Measurements from ENCODE around the gene KCNMB3.
"Not testable (repeated sequence)": the region's sequence is repeated elsewhere in the genome, so short reads cannot be mapped to it uniquely, and the experiment has no call there.

The KCNMB3 gene, protein sequence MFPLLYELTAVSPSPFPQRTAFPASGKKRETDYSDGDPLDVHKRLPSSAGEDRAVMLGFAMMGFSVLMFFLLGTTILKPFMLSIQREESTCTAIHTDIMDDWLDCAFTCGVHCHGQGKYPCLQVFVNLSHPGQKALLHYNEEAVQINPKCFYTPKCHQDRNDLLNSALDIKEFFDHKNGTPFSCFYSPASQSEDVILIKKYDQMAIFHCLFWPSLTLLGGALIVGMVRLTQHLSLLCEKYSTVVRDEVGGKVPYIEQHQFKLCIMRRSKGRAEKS

DNA sequence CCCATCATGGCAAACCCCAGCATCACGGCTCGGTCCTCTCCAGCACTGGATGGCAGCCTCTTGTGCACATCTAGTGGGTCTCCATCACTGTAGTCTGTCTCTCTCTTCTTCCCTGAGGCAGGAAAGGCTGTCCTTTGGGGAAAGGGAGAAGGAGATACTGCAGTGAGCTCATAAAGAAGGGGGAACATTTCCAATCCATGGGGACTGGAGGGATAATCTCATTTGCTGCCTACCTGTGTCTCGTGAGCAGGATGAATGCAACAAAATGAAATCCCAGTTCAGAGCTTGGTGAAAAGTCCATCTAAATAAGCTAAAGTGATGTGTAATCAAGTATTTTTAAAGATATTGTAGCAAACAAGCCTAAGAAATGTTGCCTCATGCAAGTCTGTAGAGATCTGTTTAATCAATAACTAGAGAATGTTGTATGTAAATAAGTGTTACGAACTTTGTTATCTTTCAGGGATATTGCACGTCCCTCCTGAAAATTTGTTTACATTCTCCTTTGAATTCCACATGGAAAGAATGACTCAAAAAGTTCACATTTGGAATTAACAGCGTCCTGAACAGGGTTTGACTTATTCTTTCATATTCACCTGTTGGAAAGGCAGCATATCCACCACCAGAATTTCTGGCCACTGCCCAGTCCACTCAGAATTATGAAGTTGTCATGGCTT is at the start of gene KCNMB3:
TSS of gene KCNMB3 (minus strand) at position 312 of the 674 bp plus-strand sequence. CDS start at position 188, 124 bp downstream.
- no peak for DNase-seq (ENCODE audit: low spot score)

DNA sequence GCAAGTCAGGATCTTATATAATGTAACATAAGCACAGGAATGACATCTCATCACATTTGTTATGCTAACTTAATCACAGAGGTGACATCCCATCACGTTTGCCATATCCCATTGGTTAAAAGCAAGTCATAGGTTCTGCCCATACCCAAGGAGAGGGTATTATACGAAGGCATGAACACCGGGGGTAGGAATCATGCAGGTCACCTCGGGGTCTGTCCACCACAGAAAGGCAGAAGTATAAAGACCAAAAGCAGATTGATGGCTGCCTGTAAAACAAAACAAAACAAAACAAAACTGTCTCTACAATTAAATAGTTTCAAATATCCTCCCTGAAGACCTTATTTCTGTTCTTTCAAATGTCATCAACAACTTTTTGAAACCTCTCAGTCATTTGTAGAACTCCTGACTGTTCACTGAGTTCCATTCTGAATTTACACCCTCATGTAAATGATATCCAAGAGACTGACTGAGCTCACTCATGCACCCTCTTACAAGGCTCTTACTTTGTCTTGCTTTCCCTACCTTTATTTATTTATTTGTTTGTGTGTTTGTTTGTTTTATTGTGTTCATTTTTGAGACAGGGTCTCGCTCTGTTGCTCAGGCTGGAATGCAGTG is 49.2 kb upstream of the KCNMB3 start:
- DNase-seq (ENCODE audit: low spot score) = no peak

DNA sequence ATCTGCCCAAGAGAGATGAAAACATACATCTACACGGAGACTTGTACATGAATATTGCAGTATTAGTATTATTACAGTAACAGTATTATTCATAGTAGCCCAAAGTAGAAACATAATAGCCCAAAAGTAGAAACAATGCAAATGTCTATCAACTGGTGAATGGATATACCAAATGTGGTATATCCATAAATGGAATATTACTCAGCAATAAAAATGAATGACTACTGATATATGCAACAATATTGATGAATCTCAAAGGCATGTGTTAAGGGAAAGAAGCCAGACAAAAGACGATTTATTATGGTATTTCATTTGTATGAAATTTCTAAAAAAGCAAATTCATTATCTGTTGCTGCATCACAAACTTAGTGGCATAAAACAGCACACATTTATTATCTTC is 48.4 kb upstream of the KCNMB3 start:
- DNase-seq (ENCODE audit: low spot score) = no peak

DNA sequence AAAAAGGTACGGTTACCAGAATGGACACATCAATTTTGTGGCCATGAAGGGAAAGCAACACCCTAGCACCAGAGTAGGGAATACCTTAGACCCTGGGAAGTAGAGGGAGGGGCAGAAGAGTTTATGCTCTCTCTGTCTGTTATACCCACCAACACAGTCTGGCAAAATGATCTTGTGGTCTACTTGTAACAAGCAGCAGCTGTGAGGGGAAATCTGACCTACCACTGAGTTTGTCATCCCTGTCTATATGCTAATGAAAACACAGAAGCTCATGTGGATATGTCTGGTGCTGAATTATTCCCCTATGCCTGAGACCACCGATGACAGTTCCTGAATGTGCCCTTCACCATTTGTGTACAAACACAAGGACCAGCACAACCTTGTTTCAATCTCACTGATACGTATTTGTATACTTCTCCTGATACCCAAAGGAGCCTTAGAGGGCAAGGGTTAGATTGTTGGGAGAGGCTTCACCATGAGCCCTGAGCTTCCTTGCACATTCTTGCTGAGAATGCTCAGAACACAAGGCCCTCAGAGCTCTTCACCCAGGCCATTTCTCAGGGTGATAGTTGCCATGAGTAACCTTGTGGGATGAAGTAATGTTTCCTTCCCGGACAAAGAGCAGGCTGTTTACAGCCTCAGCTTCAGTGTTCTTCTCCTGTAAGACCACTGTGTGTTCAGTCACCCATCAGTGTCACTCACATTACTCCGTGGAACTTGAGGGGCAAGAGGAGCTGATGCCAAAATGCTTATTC is 47.2 kb upstream of the KCNMB3 start:
- DNase-seq (ENCODE audit: low spot score) = no peak

DNA sequence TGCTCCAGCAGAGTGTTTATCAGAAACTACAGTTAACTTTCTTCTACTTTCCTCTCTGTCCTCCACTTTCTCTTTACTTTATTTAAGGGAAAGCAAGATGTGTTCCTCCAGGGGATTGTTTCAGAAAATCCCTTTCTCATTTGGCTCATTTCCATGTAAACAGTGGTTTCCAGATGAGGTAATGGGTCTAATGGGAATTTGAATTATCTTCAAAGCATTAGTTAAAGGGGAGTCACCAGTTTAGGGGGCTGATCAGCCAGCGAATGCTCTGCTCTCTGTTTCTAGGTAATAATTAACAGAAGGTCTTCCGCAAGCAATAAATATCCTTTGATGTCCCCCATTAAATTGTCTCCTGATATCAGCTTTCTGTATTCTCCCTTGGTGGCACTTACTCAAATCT is 41.5 kb upstream of the KCNMB3 start:
- no peak for DNase-seq (ENCODE audit: low spot score)

DNA sequence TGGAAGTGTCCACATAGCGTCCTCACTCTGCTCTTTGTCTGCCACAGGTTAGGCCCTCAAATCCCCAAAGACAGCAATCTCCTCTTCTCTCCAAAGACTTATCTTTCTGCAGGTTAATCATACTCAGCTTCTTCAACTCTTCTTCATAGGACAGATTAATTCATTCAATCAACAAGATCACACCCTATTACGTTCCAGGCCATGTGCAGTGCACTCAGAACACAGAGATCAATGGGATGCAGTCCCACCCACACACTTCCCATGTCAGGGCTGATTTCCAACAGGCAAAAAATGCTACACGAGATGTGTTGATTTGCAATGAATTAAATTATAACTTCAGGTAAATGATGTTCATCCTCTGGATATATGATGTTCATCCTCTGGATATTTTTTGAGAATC is 38.4 kb upstream of the KCNMB3 start:
- DNase-seq (ENCODE audit: low spot score) = no peak

DNA sequence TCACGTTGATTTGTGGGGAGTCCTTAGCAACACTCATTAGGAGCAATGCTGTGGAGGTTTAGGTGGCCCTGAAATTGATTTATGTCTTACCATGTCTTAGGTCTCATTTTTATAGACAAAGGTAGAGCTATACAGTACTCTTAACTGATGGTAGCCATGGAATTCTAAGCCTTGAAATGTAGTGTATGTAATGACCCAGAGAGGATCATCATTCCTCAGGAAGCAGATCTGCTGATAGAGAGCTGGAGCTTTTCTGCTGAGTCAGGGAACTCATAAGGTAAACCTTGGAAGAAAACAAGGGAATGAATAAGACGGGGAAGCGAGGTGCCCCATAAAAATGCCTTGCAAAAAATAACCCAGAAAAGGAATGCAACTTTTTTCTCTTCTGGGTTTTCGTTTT is 37.9 kb upstream of the KCNMB3 start:
- no peak for DNase-seq (ENCODE audit: low spot score)

DNA sequence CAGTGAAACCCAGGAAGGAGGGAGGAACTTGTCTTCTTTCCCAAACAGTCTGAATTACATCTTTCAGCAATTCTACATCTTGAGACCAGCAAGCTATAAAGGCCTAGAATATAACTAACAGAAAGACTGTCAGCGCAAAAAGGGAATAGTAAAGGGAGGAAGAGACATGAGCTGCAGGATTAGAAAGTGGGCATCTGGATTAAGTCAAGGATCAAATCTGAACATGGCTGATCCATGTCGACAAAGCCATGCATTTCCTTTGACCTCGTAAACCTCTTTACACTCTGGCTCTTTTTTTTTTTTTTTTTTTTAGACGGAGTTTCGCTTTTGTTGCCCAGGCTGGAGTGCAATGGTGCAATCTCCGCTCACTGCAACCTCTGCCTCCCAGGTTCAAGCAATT is 35.4 kb upstream of the KCNMB3 start:
- no peak for DNase-seq (ENCODE audit: low spot score)

DNA sequence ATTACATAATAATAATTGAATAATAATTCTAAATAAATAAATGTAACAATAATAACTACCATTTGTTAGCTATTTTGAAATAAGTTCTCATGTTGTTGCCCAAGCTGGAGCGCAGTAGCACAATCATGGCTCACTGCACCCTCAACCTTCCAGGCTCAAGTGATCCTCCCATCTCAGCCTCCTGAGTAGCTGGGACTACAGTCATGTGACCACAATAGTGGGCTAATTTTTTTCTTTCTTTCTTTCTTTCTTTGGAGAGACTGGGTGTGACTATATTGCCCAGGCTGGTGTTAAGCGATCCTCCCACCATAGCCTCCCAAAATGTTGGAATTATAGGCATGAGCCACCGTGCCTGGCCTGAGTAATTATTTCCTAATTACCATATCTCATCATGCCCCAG is 30.9 kb upstream of the KCNMB3 start:
- DNase-seq (ENCODE audit: low spot score) = no peak

DNA sequence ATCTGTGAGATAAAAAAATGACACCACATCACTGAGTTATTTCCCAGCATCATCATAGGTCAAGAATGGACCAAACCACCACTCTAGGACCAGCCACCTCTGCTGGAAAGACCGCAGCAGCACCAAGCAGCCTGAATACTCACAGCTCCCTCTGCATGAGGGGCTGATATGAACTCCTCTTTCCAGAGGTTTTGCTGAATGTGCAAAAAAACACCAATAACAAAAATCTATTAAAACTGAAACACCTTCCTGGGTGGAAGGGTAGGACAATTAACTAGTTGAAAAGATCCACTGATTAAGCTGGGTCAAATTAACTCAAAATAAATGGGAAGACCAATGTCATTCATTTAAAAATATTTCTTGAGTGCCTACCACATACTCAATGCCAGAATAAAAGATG is 28.9 kb upstream of the KCNMB3 start:
- no peak for DNase-seq (ENCODE audit: low spot score)

DNA sequence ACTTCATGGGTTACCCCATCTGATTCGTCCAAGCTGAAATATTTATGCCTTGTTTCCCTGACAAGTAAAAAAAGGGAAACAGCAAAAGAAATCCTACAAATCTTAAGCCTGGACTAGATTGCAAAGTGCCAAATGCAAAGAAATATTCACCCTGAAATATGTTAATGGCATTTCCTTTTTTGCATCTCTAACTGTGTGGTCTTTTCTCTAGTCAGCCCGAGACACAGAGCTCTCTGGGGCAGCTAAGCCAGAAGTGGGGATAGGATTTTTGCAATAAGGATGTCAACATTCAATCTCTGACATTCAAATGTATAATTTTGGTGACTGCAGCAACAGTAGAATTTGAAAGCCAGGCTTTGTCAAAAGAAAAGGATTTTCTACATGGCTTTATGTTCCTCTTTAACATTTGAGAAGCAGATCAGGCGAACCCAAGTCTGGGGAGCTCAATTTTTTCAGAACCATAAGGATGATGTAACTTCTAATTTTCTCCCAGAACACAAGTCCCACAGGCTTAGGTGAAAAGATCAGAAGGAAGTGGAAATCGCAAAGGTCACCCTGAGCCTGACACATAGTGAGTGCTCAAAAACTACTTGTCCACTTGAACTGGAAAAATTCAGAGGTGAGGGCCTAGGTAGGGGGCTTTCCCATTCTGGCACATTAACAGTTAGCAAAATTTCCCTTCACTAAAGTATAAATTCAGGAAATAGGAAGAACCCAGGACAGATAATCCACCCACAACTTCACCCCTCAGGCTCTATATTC is 28.2 kb upstream of the KCNMB3 start:
- no peak for DNase-seq (ENCODE audit: low spot score)

DNA sequence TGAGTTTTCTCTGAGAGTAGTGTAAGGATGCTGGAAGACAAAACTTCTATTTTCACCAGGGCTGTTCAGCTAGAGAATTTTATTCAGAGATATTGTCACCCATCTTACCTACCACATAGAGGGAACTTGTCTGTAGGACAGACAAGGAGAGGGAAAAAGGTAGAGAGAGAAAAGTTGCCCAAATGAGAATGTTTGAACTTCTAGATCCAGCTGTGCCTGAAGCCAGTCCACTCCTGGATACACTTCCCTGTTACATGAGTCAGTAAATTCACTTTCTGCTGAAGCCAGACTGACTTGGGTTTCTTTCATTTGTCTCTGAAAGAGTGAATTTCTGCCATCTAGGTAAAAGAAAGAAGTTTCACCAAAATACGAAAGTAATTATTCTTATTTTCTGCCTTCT is 27.2 kb upstream of the KCNMB3 start:
- no peak for DNase-seq (ENCODE audit: low spot score)

DNA sequence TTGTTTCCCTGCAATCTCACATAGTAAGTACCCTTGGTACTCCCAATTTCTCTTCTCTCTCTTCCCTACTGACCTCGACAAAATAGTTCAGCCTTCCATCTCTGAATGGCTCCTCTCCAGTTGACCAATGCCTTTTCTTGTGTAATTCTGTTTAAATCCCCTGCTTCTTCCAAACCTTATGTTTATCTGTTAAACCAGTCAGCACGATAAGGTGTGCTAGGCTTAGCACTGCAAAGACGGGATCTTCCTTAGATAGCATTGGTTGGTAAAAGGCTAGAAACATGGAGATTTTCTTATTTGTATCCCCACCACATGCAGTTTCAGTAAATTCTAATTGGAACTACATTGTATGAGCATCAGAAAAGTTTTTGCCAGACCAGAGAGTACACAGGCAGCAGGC is 25.8 kb upstream of the KCNMB3 start:
- DNase-seq (ENCODE audit: low spot score) = no peak

DNA sequence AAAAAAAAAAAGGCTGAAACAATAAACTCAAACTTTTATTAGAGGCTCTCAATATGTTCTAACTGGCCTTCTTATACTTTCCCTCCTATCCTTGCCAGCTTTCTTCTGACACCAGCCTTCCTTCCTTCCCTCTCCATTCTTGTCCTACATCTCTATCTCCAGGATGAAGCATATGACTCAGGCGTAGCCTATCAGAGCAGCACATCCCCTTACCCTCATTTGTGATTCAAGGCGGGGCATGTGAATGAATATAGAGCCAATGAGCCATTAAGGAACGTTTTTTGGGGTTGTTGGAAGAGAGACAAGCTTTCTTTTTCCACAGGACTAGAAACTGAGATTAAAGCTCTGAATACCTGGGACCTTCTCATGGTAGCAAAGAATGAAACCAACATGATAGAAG is 25.1 kb upstream of the KCNMB3 start:
- DNase-seq (ENCODE audit: low spot score) = no peak

DNA sequence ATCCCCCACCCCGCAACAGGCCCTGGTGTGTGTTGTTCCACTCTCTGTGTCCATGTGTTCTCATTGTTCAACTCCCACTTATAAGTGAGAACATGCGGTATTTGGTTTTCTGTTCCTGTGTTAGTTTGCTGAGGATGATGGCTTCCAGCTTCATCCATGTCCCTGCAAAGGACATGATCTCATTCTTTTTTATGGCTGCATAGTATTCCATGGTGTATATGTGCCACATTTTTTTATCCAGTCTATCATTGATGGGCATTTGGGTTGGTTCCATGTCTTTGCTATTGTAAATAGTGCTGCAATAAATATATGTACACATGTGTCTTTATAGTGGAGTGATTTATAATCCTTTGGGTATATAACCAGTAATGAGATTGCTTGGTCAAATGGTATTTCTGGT is 23.5 kb upstream of the KCNMB3 start:
- not testable (repeated sequence) for DNase-seq (ENCODE audit: low spot score)

DNA sequence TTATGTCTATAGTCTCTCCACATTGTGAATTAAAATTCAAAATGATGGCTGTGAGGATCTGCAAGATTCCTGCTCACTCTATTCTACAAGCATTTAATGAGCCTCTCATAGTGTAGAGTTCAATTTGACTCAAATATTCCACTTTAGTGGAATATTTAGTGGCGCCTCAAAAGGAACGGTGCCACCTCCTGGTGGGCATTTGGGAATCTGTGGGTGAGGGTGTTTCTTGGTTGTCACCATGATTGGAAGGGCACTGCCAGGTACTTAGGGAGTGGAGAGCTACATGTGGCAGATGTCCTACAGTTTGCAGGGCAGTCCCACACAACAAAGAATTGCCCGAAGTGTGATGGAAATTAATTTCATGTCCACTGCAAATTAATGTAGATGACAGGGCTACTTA is 21.5 kb upstream of the KCNMB3 start:
- no peak for DNase-seq (ENCODE audit: low spot score)

DNA sequence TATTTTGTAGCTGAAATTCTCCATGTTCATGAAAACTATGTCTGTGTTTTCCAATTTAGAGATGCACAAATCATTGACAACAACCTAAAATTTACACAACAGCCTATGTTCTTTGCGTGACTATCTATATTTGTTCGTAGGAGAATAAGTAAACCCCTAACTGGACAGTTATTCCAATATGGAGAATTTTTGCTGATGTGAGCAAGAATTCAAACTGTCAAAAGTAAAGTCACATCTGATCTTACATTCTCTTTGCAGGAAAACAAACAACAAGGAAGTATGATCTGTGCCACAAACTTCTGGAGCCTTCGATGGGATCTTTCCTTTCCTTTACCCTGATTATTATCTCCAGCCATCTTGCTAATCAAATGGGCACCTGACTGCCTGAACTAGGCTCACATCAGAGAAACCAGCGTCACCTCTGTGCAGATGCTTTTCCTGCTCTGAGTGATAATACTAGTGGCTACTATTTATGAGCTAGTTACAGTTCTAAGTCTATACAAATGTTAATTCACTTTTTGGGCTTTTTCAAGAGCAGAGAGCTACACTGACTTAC is 18.3 kb upstream of the KCNMB3 start:
- no peak for DNase-seq (ENCODE audit: low spot score)

DNA sequence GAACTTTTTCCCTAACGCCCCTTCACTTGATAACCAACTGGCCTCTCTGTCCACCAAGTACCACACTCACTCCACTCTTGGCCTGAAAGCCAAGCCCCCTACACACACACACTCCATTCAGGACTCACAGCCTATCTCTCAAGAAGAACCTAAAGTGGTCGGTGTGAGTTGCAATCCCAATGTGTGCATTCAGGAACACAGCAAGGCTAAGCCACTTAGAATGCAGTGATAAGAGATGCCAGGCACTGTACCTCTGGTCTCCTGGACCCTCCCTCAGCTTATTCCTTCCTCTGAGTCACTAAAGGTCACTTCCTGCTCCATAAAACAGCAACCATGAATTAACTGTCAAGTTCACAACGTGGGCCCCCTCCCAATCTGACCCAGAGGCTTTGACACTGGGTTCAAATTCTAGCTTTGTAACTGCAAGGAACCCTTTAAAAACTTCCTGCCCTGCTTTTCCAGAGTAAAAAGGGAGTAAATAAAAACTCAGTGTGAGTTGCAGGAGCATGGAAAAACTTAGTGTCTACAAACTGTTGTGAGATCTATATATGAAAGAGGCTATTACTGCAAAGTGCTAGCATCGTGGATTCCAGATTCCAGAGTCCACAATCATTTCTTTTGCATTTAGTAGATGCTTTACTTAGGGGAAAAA is 17.6 kb upstream of the KCNMB3 start:
- no peak for DNase-seq (ENCODE audit: low spot score)

DNA sequence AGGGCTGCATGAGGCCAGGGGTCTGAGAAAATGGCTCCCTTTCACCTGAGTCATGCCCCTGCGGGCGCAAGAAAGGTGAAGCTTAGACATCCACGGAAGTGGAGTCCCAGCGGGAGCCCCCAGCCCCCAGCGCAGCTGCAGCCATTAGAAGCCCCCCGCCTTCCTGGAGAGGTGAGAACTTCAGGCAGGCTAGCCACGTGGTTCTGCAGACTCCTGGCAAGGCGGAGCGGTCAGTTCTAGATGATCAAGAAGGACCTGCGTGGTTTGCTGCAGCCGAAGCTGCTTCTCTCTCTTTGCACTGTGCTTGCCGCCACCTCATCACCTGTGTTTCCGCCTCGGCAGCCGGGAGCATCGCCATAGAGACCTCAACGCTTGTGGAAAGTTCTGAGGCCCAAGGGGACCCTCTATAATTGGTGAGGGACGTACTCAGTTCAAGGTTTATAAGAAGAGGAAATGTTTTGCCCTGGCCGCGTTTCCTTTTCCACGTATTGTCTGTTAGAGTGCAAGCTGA is 15.8 kb upstream of the KCNMB3 start:
- no peak for DNase-seq (ENCODE audit: low spot score)

DNA sequence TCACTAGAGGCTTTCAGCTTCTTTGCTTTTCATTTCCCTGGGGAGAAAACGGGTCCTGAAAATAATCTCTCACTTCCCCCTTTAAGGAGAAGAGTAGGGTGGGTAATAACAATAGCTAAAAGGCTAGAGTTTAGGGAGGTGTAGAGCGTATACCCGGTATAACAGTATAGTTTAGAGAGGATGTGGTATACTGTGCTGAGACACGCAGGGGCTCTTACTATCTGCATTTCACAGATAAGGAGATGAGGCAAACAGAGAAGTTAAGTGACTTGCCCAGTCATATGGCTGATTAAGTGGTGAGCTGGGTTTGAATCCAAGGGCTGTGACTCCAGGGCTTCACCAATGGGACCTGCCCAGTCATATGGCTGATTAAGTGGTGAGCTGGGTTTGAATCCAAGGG is 15.0 kb upstream of the KCNMB3 start:
- no peak for DNase-seq (ENCODE audit: low spot score)

DNA sequence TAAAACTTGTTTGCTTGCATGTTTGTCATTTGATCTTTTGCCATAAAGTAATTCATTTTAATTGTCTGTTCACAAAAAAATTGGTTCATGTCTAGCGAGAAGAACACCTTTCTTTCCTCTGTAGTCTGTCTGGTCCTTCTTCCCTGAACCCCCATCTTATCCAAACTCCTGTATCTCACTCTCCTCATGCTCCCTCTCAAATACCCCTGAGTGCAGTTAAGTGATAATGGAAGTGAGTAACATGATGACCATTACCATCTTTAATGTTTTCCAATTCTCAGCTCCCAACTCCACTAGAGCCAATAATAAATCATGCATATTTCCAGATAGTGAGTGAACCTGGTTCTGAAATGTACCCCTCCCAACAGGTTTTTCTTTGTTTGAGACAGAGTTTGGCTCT is 14.2 kb upstream of the KCNMB3 start:
- no peak for DNase-seq (ENCODE audit: low spot score)

Measured in AG20443 (cell line).